Keratinocyte (primary cell): Measurements from ENCODE around the gene OLIG1. TPM values are rescaled to one million over a fixed set of nuclear protein-coding genes. Genes with fewer than 3 reads are reported as not detected.

Source experiments
- DNase-seq: peaks from one replicate; pipeline ENCODE4 v3.0.0-alpha.2; 2011; ENCODE audit warnings: low read depth, missing footprints, low spot score
- FAIRE-seq: peaks from 2 replicates; lab custom pipeline; 2011; peaks lifted over from hg19 to GRCh38; lab: Jason Lieb, UNC
- H2AFZ ChIP-seq: 2 replicates; pipeline ENCODE4 v1.6.0; 2012; ENCODE audit warnings: low read length, control low read depth, inconsistent platforms; ENCODE audit not compliant: control insufficient read depth
- H3K27ac ChIP-seq: 2 replicates; pipeline ENCODE4 v1.5.1; 2011; ENCODE audit warnings: low read length; ENCODE audit not compliant: control insufficient read depth, insufficient read depth
- H3K27me3 ChIP-seq: 3 replicates; pipeline ENCODE4 v1.6.0; 2011; ENCODE audit warnings: low read length; ENCODE audit not compliant: control insufficient read depth, insufficient read depth; ENCODE audit errors: extremely low read depth
- H3K36me3 ChIP-seq, 2 experiments: 2 replicates in 1 of 2; 3 replicates in 1 of 2; pipeline ENCODE4 v1.5.1; 2011; ENCODE audit warnings: low read length in 2 of 2, mild to moderate bottlenecking in 1 of 2; ENCODE audit not compliant: control insufficient read depth in 2 of 2, insufficient read depth in 2 of 2; ENCODE audit errors: extremely low read depth in 1 of 2
- H3K4me1 ChIP-seq: 3 replicates; pipeline ENCODE4 v1.5.1; 2011; ENCODE audit warnings: low read length; ENCODE audit not compliant: control insufficient read depth, insufficient read depth; ENCODE audit errors: extremely low read depth
- H3K4me2 ChIP-seq: 3 replicates; pipeline ENCODE4 v1.6.0; 2011; ENCODE audit warnings: low read depth, low read length; ENCODE audit not compliant: control insufficient read depth, insufficient read depth; ENCODE audit errors: extremely low read depth
- H3K4me3 ChIP-seq, 3 experiments: fragments of 200-600 bp in 1 of 3; sonication (generic) in 1 of 3; 2 replicates in 2 of 3; 3 replicates in 1 of 3; pipeline ENCODE4 v1.5.1; 2011 to 2016; ENCODE audit warnings: low read length in 3 of 3, mild to moderate bottlenecking in 3 of 3, control low read depth in 2 of 3, inconsistent platforms in 1 of 3, low read depth in 1 of 3, mixed read lengths in 1 of 3, mixed run types in 1 of 3, moderate library complexity in 1 of 3; ENCODE audit not compliant: control insufficient read depth in 2 of 3, insufficient read depth in 2 of 3; ENCODE audit errors: extremely low read depth in 1 of 3
- H3K79me2 ChIP-seq: 2 replicates; pipeline ENCODE4 v1.6.0; 2012; ENCODE audit warnings: low read length; ENCODE audit not compliant: control insufficient read depth, insufficient read depth
- H3K9ac ChIP-seq: 3 replicates; pipeline ENCODE4 v1.6.0; 2011; ENCODE audit warnings: low read length; ENCODE audit not compliant: control insufficient read depth, insufficient read depth; ENCODE audit errors: extremely low read depth
- H3K9me1 ChIP-seq: 3 replicates; pipeline ENCODE4 v1.6.0; 2011; ENCODE audit warnings: low read length; ENCODE audit not compliant: control insufficient read depth, insufficient read depth; ENCODE audit errors: extremely low read depth
- H3K9me3 ChIP-seq: 2 replicates; pipeline ENCODE4 v1.5.1; 2012; ENCODE audit warnings: low read depth, low read length; ENCODE audit not compliant: control insufficient read depth
- H4K20me1 ChIP-seq: 3 replicates; pipeline ENCODE4 v1.6.0; 2011; ENCODE audit warnings: low read length; ENCODE audit not compliant: control insufficient read depth, insufficient read depth; ENCODE audit errors: extremely low read depth
- CTCF ChIP-seq, 3 experiments: IDR thresholded peaks in 1 of 3; conservative IDR thresholded peaks in 1 of 3; optimal IDR thresholded peaks in 1 of 3; 2 replicates in 2 of 3; 3 replicates in 1 of 3; pipeline versions ENCODE3 to v1.5.1; 2011; ENCODE audit warnings: low read length in 3 of 3, mild to moderate bottlenecking in 3 of 3, moderate library complexity in 2 of 3, control low read depth in 1 of 3, inconsistent platforms in 1 of 3; ENCODE audit not compliant: insufficient read depth in 2 of 3; ENCODE audit errors: extremely low read depth in 1 of 3
- EZH2 ChIP-seq: IDR thresholded peaks from one replicate; pipeline ENCODE4 v1.6.1; 2012; ENCODE audit warnings: inconsistent platforms, mild to moderate bottlenecking, low read length, moderate library complexity
- dilution Hi-C: fragments of 300-500 bp; cut with MboI; formaldehyde crosslinking; loops from one replicate; pipeline ENCODE4 v1.7.0; 2020; ENCODE audit warnings: low sequenced_read_pairs; ENCODE audit not compliant: extremely low pct_ligation_motif_present
- polyA plus RNA-seq, 5 experiments: library from polyadenylated mRNA; depleted of rRNA in 3 of 5; stranded (reverse) in 3 of 5; stranded (forward) in 1 of 5; unstranded in 1 of 5; fragments of >200 nt; gene quantifications; 1 replicate in 1 of 5; 2 replicates in 3 of 5; 3 replicates in 1 of 5; pipeline versions ENCODE4 v1.2.1 to v1.2.3, GENCODE V29; 2011 to 2012; ENCODE audit warnings: missing spikeins in 2 of 5, low read depth in 1 of 5, low replicate concordance in 1 of 5

The OLIG1 gene
- polyA plus RNA-seq, 1 donor (not counting 4 experiments of a cell fraction or from before 2014, with no cell fraction given), result not detected

GRCh38 chr21:33063907-33064622 is 5.9 kb upstream of the OLIG1 start:
- Histone ChIP-seq H3K27ac (no peak overlapping the region), H3K27me3 (peaks cover 52% of the 10 kb centered on the region), H4K20me1 (no peaks in the 10 kb centered on the region), H3K36me3 (no peaks in the 10 kb centered on the region), H2AFZ (no peak overlapping the region), H3K4me1 (no peaks in the 10 kb centered on the region), H3K4me3 (no peak overlapping the region), H3K9ac (no peak overlapping the region), H3K9me1 (no peaks in the 10 kb centered on the region), H3K79me2 (no peaks in the 10 kb centered on the region), H3K4me2 (no peak overlapping the region), H3K9me3 (no peaks in the 10 kb centered on the region)
- FAIRE-seq, result no peak
- no peak for DNase-seq
- dilution Hi-C loops, result no loop called here
- no peak for TF ChIP-seq CTCF (optimal IDR thresholded peaks at IDR 0.05 in 1 of 3, IDR thresholded peaks at IDR 0.05 in 1 of 3, conservative IDR thresholded peaks at IDR 0.05 in 1 of 3; ENCODE audit: extremely low read depth in 1 of 3, insufficient read depth in 2 of 3, low read length in 3 of 3)
- peak; percentile 45 for TF ChIP-seq EZH2

DNA sequence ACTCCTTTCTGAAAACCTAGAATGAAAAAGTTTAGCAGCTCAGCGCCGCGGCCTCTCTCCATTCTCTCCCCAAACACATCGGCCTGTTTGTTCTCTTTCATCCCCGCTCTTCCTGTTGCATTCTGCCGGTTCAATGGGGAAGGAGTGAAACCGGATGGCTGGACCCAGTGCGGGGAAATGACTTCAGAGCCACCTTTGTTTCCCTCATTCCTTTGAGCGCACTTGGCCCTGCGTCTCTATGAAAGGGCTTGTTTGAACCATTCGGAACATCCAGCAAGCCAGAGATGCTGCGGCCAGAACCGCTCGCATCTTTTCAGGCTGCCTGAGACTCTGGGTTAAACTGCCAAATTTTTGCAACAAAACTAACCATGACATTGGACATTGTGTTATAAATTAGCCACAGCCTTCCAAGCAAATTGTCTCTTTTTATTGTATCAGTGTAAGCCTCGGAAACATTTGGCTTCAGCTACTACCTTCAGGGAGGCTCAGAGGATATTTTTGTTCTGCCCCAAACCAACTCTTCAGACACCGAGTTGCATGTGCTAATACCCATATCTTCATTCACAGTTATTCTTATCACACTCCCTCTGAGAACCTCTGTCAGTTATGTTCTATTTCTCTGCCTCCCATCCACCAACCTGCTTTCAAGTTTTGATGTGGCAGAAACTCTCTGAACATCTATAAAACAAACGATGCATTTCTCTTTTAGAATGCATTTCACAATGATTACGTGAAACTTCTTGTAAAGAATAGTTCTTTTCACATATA is 5.1 kb upstream of the OLIG1 start:
- no peaks in the 10 kb centered on the region for H4K20me1 ChIP-seq
- dilution Hi-C loops, result no loop called here
- no peaks in the 10 kb centered on the region for H3K79me2 ChIP-seq
- DNase-seq (no peak), FAIRE-seq (no peak)
- H3K4me1 ChIP-seq, result no peaks in the 10 kb centered on the region
- no peak overlapping the region for H2AFZ ChIP-seq
- no peak overlapping the region for H3K4me2 ChIP-seq
- no peaks in the 10 kb centered on the region for H3K9me3 ChIP-seq
- no peaks in the 10 kb centered on the region for H3K36me3 ChIP-seq
- H3K27me3 ChIP-seq, result peaks cover 59% of the 10 kb centered on the region
- no peaks in the 10 kb centered on the region for H3K9me1 ChIP-seq
- no peak overlapping the region for H3K9ac ChIP-seq
- no peak overlapping the region for H3K27ac ChIP-seq
- TF ChIP-seq CTCF (optimal IDR thresholded peaks at IDR 0.05 in 1 of 3, IDR thresholded peaks at IDR 0.05 in 1 of 3, conservative IDR thresholded peaks at IDR 0.05 in 1 of 3; ENCODE audit: extremely low read depth in 1 of 3, insufficient read depth in 2 of 3, low read length in 3 of 3) (no peak), EZH2 (peak; percentile 36)
- H3K4me3 ChIP-seq, result no peak overlapping the region
